Retinal pigment epithelial cell (primary cell): ENCODE results near the gene ELF3.
"Not testable (repeated sequence)": the region's sequence is repeated elsewhere in the genome, so short reads cannot be mapped to it uniquely, and the experiment has no call there.

Experiments
- DNase-seq: peaks from one replicate; pipeline ENCODE4 v3.0.0-alpha.2; 2010; ENCODE audit warnings: low read depth
- H3K4me3 ChIP-seq: 2 replicates; pipeline ENCODE4 v1.5.1; 2011; ENCODE audit warnings: mild to moderate bottlenecking, low read length, control low read depth, moderate library complexity
- CTCF ChIP-seq: conservative IDR thresholded peaks from 2 replicates; pipeline ENCODE4 v1.5.1; 2011; ENCODE audit warnings: low read depth, low read length, control low read depth, inconsistent platforms

The ELF3 gene

GRCh38 chr1:202063093-202063492, 52.7 kb downstream of the ELF3 start:
- DNase-seq = peak; percentile 71
- H3K4me3 ChIP-seq = no peak overlapping the region
- TF ChIP-seq CTCF = no peak

GRCh38 chr1:202064889-202065312, 54.5 kb downstream of the ELF3 start:
- H3K4me3 ChIP-seq, DNase-seq: not testable (repeated sequence)
